Measurements from ENCODE around the gene ZFR2. TPM values are rescaled to one million over a fixed set of nuclear protein-coding genes. Genes with fewer than 3 reads are reported as not detected.

ZFR2 gene
- total and polyA plus RNA-seq, 10 donors = 0.11 to 0.92 (median 0.33) TPM; not detected in 3

- H3K4me1 ChIP-seq = peaks cover 28 to 72% (median 49%) of the 10 kb centered on the region in 6 donors
- H3K27ac ChIP-seq = peak overlapping the region in 3 of 8 donors; percentile 40 to 55 (median 43)
- no peaks in the 10 kb centered on the region for H3K36me3 ChIP-seq
- peak; percentile 72 for DNase-seq
- intact Hi-C loops (cut with DNase I; ENCODE audit: low total_unique reads) = no loop called here
- 86 to 88% (median 87%) methylated on average over 8 to 33 of the region's 33 CpGs for whole genome bisulfite sequencing, 5 donors
- no peak for TF ChIP-seq POLR2A (IDR thresholded peaks at IDR 0.05)
- no peak for TF ChIP-seq POLR2AphosphoS5 (IDR thresholded peaks at IDR 0.05)
- TF ChIP-seq CTCF (IDR thresholded peaks at IDR 0.05 in 8 of 11, conservative IDR thresholded peaks at IDR 0.05 in 3 of 11) = no peak
- peaks cover 0 to 12% (median 3%) of the 10 kb centered on the region in 7 donors for H3K27me3 ChIP-seq (replicated peaks in 1 of 7)
- H3K4me3 ChIP-seq = no peak overlapping the region
- no peaks in the 10 kb centered on the region for H3K9me3 ChIP-seq
Measured at GRCh38 chr19:3808420-3809143, 60.3 kb downstream of the ZFR2 start.

GRCh38 chr19:3807574-3808354 lies 61.1 kb downstream of the ZFR2 start:
- Histone ChIP-seq H3K9me3 (no peaks in the 10 kb centered on the region), H3K4me1 (peaks cover 19 to 63% (median 41%) of the 10 kb centered on the region in 6 donors), H3K27ac (peak overlapping the region in 2 of 8 donors; percentile 40 to 55), H3K4me3 (no peak overlapping the region), H3K36me3 (no peaks in the 10 kb centered on the region), H3K27me3 (replicated peaks in 1 of 7) (peaks cover 0 to 20% (median 3%) of the 10 kb centered on the region in 7 donors)
- TF ChIP-seq CTCF (IDR thresholded peaks at IDR 0.05 in 8 of 11, conservative IDR thresholded peaks at IDR 0.05 in 3 of 11) = no peak
- TF ChIP-seq POLR2AphosphoS5 (IDR thresholded peaks at IDR 0.05) = no peak
- TF ChIP-seq POLR2A (IDR thresholded peaks at IDR 0.05) = no peak
- intact Hi-C loops (cut with DNase I; ENCODE audit: low total_unique reads) = no loop called here
- WGBS, 5 donors = 92 to 97% (median 96%) methylated on average over 29 to 35 of the region's 35 CpGs
- DNase-seq = no peak

- H3K27ac ChIP-seq = peak overlapping the region in 1 of 8 donors; percentile 30
Measured at GRCh38 chr19:3807131-3807480, 61.7 kb downstream of the ZFR2 start.

More at GRCh38 chr19:3807131-3807480, 61.7 kb downstream of the ZFR2 start:
- intact Hi-C loops (cut with DNase I; ENCODE audit: low total_unique reads) = no loop called here
- DNase-seq = no peak
- H3K27me3 ChIP-seq (replicated peaks in 1 of 7) = peaks cover 0 to 27% (median 6%) of the 10 kb centered on the region in 7 donors
- H3K4me1 ChIP-seq = peaks cover 15 to 61% (median 36%) of the 10 kb centered on the region in 6 donors
- no peak for TF ChIP-seq POLR2A (IDR thresholded peaks at IDR 0.05)
- no peak for TF ChIP-seq POLR2AphosphoS5 (IDR thresholded peaks at IDR 0.05)
- TF ChIP-seq CTCF (IDR thresholded peaks at IDR 0.05 in 8 of 11, conservative IDR thresholded peaks at IDR 0.05 in 3 of 11) = no peak
- no peak overlapping the region for H3K4me3 ChIP-seq
- H3K9me3 ChIP-seq = no peaks in the 10 kb centered on the region
- WGBS, 5 donors = 68 to 84% (median 78%) methylated on average over 11 to 19 of the region's 19 CpGs
- H3K36me3 ChIP-seq = no peaks in the 10 kb centered on the region

Data from spleen (tissue), 11 donors.